Right lobe of liver (tissue), 6 donors: ENCODE data around the gene KIF15. TPM values are rescaled to one million over a fixed set of nuclear protein-coding genes. Genes with fewer than 3 reads are reported as not detected.

Experiments used
- ATAC-seq, 4 donors: fragments of 200-7000 bp; cut with Tn5 transposase; one replicate each; pipeline ENCODE4 v1.9.1; 2020; ENCODE audit warnings: mild to moderate bottlenecking in 4 of 4, moderate library complexity in 4 of 4
- DNase-seq, 3 donors: peaks; one replicate each; pipeline ENCODE4 v3.0.0-alpha.2; 2020
- H3K27ac ChIP-seq, 3 donors: fragments of 200-600 bp; one replicate each; pipeline ENCODE4 v1.8.0; 2022
- H3K27me3 ChIP-seq, 2 donors: fragments of 200-600 bp; one replicate each; pipeline ENCODE4 v1.8.0; 2022
- H3K36me3 ChIP-seq, 4 donors: fragments of 200-600 bp; sonication (generic) in 1 of 4; one replicate each; pipeline versions ENCODE4 v1.5.1 to v1.8.0; 2017 to 2022; ENCODE audit warnings: control low read depth in 1 of 4
- H3K4me1 ChIP-seq, 4 donors: fragments of 200-600 bp; sonication (generic) in 1 of 4; one replicate each; pipeline versions ENCODE4 v1.5.1 to v1.8.0; 2017 to 2022; ENCODE audit warnings: control low read depth in 1 of 4
- H3K4me3 ChIP-seq, 3 donors: fragments of 200-600 bp; one replicate each; pipeline ENCODE4 v1.8.0; 2022
- H3K9me3 ChIP-seq, 4 donors: fragments of 200-600 bp; sonication (generic) in 1 of 4; one replicate each; pipeline versions ENCODE4 v1.5.1 to v1.8.0; 2017 to 2022; ENCODE audit warnings: control low read depth in 1 of 4
- POLR2A ChIP-seq: fragments of 450-650 bp; IDR thresholded peaks from one replicate; pipeline ENCODE4 v1.6.1; 2017; ENCODE audit warnings: antibody characterized with exemption, mild to moderate bottlenecking
- WGBS: methylation state at CpG from one replicate; pipeline ENCODE4 v1.1.6; 2018; ENCODE audit warnings: low coverage, low lambda C conversion rate; ENCODE audit not compliant: insufficient coverage; ENCODE audit errors: missing lambda C conversion rate; 5-methylcytosine and 5-hydroxymethylcytosine counted together
- intact Hi-C, 2 donors: fragments of 100-400 bp; cut with DNase I; formaldehyde crosslinking; loops; one replicate each; pipeline versions ENCODE4 v1.11.2 to v1.14.1; 2022
- total RNA-seq, 6 experiments: library from RNA; depleted of rRNA in 2 of 6; stranded (reverse); fragments of >200 nt in 2 of 6; fragmentation: NEBNext Ultra II Directional in 3 of 6; extraction: Animal tissue kit (Norgen Biotek cat#: 25700) in 3 of 6; gene quantifications; one replicate each; pipeline versions ENCODE4 v1.1.0 to v1.2.4, GENCODE V29; 2016 to 2023
- TF ChIP-seq, protein P1 (sequence below), 4 donors: fragments of 200-600 bp in 3 of 4; fragments of 450-650 bp in 1 of 4; IDR thresholded peaks; one replicate each; pipeline versions ENCODE4 v1.5.1 to v1.8.0; 2016 to 2022; ENCODE audit warnings: antibody characterized with exemption in 4 of 4, mild to moderate bottlenecking in 2 of 4
- donor health status: DM: no; HTN: yes; CAD: no.
- donor health status: DM: no; HTN: no; CAD: no.
- donor health status: DM: no; HTN: no; CAD: no.
- donor health status: DM: no; HTN: yes; CAD: no.
- donor health status: DM: no; HTN: yes; CAD: no.

The KIF15 gene
- total RNA-seq, 6 experiments from 2014 or later = 0.09 to 0.51 (median 0.22) TPM

DNA sequence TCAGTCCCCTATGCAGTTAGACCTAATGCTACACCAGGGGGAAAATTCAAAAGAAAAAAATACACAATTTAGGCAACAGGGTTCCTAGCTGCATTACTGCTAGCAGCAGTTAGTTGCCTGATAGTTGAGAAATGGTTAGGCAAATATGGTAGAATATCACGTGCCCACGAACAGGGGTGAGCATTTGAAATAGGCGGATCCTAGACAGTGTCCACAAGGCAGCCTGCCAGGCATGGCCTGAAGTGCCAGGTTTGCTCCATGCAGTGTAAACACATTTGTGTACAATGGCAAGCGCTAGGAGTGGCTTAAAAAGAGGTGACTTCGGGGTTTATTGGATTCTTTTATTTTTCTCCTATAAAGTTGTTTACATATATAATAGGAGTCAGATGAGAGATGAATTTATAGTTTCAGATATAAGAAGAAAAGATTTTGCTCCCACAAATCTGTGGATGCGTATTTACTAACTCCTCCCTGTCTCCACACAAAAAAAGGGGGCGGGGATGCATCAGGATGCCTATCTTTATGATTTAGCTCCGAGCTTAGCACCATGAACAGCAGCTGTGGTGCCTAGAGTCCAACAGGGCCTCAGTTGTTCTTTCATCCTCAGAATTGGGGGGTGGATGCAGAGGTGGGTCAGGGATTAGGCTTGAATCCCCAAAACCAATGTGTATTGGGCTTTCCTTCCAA, 108.9 kb downstream of the KIF15 start:
- Histone ChIP-seq H3K27me3 (no peaks in the 10 kb centered on the region), H3K27ac (peak overlapping the region in 2 of 3 donors; percentile 68 to 72), H3K4me3 (no peak overlapping the region), H3K4me1 (peaks cover 0 to 34% (median 9%) of the 10 kb centered on the region in 4 donors), H3K36me3 (no peaks in the 10 kb centered on the region), H3K9me3 (no peaks in the 10 kb centered on the region)
- ATAC-seq (peak; percentile 97 to 99 (median 98)), DNase-seq (peak; percentile 91 to 98 (median 96))
- intact Hi-C loops = no loop called here
- TF ChIP-seq POLR2A = no peak
- TF ChIP-seq, protein P1, sequence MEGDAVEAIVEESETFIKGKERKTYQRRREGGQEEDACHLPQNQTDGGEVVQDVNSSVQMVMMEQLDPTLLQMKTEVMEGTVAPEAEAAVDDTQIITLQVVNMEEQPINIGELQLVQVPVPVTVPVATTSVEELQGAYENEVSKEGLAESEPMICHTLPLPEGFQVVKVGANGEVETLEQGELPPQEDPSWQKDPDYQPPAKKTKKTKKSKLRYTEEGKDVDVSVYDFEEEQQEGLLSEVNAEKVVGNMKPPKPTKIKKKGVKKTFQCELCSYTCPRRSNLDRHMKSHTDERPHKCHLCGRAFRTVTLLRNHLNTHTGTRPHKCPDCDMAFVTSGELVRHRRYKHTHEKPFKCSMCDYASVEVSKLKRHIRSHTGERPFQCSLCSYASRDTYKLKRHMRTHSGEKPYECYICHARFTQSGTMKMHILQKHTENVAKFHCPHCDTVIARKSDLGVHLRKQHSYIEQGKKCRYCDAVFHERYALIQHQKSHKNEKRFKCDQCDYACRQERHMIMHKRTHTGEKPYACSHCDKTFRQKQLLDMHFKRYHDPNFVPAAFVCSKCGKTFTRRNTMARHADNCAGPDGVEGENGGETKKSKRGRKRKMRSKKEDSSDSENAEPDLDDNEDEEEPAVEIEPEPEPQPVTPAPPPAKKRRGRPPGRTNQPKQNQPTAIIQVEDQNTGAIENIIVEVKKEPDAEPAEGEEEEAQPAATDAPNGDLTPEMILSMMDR (IDR thresholded peaks at IDR 0.05) = peak in 1 of 4 donors; percentile 7
- 42% methylated on average over 8 of the region's 8 CpGs for WGBS

DNA sequence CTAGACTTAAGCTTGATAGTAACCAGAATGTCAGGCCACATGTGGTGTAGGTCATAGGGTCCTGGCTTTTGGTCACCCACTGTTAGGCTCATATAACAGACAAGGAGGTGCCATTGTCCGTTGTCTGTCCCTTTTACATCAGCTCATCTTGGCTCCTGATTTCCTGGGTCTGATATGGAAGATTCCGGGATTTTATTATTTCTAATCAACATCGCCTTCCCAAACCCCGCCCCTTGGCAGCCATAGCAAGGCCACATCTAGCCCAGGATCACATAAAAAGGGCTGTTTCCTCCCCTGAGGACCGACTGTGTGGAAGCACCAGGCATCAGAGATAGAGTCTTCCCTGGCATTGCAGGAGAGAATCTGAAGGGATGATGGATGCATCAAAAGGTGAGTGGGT, 112.7 kb downstream of the KIF15 start, which contains the start of gene TGM4:
Gene TGM4, plus strand, starts transcription at position 301 of the 400 bp plus-strand sequence. Its CDS starts 71 bp downstream, at position 372.
- DNase-seq (no peak), ATAC-seq (no peak)
- 76% methylated on average over 4 of the region's 5 CpGs for WGBS
- intact Hi-C loops = no loop called here
- Histone ChIP-seq H3K4me1 (peaks cover 0 to 18% (median 7%) of the 10 kb centered on the region in 4 donors), H3K4me3 (no peak within 1 kb of the TSS), H3K9me3 (no peaks in the 10 kb centered on the region), H3K27me3 (no peaks in the 10 kb centered on the region), H3K27ac (no peak within 1 kb of the TSS), H3K36me3 (no peaks in the 10 kb centered on the region)
- TF ChIP-seq POLR2A = no peak
- TF ChIP-seq, protein P1 (IDR thresholded peaks at IDR 0.05) = no peak

DNA sequence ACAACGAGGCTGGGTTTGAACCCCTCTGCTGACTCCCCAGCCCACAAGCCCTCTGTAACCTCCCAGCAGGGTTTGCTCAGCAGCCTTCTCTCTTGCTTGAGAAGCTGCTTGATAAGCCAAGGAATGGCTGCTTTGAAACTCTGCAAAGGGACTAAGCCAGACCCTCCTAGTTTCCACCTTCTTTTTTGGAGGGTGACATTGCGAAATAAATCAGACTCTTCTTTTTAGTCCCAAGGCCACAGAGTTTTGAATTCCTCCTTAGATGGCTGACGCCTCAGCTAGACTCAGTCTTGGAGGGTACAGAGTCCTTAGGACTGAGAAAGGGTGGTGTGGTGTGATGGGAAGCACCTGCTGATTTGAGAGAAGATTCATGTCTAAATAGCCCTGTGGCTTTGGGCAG, 114.0 kb downstream of the KIF15 start:
- no peak for ATAC-seq
- intact Hi-C loops = no loop called here
- Histone ChIP-seq H3K4me1 (peaks cover 0 to 6% (median 3%) of the 10 kb centered on the region in 4 donors), H3K4me3 (no peak overlapping the region), H3K36me3 (no peaks in the 10 kb centered on the region), H3K9me3 (no peaks in the 10 kb centered on the region), H3K27ac (no peak overlapping the region), H3K27me3 (no peaks in the 10 kb centered on the region)
- no peak for TF ChIP-seq POLR2A
- TF ChIP-seq, protein P1 (IDR thresholded peaks at IDR 0.05) = no peak
- 87% methylated on average over 2 of the region's 3 CpGs for WGBS
- DNase-seq = no peak

- intact Hi-C loops = no loop called here
- TF ChIP-seq POLR2A = no peak
- TF ChIP-seq, protein P1 (IDR thresholded peaks at IDR 0.05) = no peak
- 31% methylated on average over 1 of the region's 3 CpGs for WGBS
- Histone ChIP-seq H3K27ac (no peak overlapping the region), H3K4me3 (no peak overlapping the region), H3K36me3 (no peaks in the 10 kb centered on the region), H3K27me3 (no peaks in the 10 kb centered on the region), H3K4me1 (no peaks in the 10 kb centered on the region), H3K9me3 (no peaks in the 10 kb centered on the region)
- DNase-seq (no peak), ATAC-seq (peak in 1 of 4 donors; percentile 67)
Measured at GRCh38 chr3:44877333-44877732, 115.7 kb downstream of the KIF15 start.
